Activated T-cell treated with anti-CD3 and anti-CD28 coated beads, Interleukin-2, amount 50 U/mL, for 48 hours (primary cell): ENCODE measurements around the gene KIF1B.

Experiments
- DNase-seq, 2 experiments: peaks; one replicate each; pipeline ENCODE4 v3.0.0-alpha.2; 2020

KIF1B gene

GRCh38 chr1:10287023-10287645 is 76.8 kb downstream of the KIF1B start:
- DNase-seq, result no peak

- no peak for DNase-seq
Observed at GRCh38 chr1:10288029-10288615, 77.8 kb downstream of the KIF1B start.

GRCh38 chr1:10291705-10292104 is 81.3 kb downstream of the KIF1B start:
- no peak for DNase-seq

DNA sequence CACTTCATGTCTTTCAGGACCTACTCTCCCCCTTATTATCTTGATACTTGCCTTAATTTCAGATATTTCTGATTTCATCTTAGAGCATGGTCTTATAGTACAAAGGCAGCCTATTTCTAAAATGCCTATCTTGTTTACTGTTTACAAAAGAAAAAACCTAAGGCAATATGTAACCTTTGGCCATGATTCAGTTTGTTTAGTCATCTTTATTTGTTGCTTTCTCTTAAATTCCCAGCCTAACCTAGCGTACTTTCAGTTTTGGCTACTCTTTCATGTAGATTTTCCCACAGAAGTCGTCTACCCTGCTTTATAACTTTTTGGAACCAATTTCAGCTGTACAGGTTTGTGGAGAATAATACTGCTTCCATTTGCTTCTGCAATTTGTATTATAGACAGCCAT is 81.8 kb downstream of the KIF1B start:
- DNase-seq, result no peak

DNA sequence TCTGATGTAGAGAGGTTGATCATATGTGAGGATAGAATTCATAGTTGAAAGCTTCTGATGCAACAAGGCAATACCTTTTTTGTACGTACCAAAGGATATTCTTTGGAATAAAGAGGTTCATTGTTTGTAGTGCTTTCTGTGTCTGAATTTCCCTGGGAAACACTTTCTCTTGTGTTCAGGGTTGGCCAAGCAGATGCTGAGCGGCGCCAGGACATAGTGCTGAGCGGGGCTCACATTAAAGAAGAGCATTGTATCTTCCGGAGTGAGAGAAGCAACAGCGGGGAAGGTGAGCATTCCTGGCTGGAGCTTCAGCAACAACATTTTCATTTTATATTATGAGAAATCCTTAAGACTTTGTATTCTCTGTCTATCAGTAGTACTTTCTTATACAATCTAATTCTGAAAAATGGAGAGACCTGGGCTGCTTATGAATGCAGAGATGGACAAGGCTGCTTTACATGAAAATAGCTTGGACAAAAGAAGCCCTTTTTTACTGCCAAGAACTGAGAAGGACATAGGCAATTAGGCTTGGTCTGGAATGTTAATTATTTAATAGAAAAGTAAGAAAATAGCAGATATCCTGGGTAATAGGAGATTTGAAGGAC is 85.2 kb downstream of the KIF1B start:
- no peak for DNase-seq

- DNase-seq, result no peak
Observed at GRCh38 chr1:10299151-10299550, 88.8 kb downstream of the KIF1B start.

GRCh38 chr1:10302416-10302815 is 92.0 kb downstream of the KIF1B start:
- DNase-seq, result no peak

- DNase-seq, result no peak
Observed at GRCh38 chr1:10304295-10304694, 93.9 kb downstream of the KIF1B start.

GRCh38 chr1:10306435-10306834 is 96.1 kb downstream of the KIF1B start:
- DNase-seq, result no peak

- DNase-seq, result no peak
Observed at GRCh38 chr1:10308001-10308400, 97.6 kb downstream of the KIF1B start.

DNA sequence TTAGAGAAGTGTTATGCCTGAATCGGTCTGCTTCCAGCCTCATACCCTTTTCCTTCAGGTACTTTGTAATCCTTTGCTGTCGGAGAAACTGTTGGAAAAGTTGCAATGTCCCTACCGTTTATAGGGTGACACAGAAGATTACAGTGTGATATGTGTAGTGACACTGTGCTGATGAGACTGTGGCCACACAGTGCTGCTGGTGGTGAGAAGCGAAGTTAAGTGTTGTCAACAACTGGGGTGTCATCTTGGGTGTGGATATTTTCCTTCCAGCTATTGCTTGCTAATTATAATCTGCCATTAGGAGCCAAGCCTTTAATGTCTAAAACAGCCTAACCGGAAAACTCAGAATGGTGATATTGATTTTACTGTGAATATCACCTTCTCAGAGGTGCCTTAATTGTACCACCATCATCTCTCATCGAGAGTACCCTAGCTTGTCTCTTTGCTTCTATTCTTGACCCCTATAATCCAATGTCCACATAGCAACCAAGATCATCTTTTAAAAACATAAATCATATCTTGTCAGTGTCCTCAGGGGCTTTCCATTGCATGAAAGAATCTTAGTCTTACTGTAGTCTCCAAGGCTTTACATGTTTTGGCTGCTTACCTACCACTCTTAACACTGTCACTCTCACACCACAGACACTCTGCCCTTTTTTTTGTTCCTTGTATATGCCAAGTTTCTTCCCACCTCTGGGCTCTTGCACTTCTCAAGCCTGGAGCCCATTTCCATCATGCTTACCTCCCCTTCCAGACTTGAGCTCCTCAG is 99.1 kb downstream of the KIF1B start:
- DNase-seq, result no peak

DNA sequence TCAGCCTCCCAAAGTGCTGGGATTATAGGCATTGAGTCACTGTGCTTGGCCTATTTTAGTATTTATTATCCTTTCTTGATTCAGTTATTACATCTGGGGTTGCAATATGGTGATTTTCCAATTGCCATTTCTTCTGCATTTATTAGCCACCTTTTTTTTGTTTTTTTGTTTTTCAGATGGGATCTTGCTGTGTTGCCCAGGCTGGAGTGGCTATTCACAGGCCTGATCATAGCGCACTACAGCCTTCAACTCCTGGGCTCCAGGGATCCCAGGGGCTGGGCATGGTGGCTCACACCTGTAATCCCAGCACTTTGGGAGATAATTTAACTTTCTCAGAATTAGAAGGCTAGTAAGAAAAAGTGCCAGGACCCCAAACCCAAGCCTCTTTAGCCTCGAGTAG is 106.4 kb downstream of the KIF1B start:
- no peak for DNase-seq

DNA sequence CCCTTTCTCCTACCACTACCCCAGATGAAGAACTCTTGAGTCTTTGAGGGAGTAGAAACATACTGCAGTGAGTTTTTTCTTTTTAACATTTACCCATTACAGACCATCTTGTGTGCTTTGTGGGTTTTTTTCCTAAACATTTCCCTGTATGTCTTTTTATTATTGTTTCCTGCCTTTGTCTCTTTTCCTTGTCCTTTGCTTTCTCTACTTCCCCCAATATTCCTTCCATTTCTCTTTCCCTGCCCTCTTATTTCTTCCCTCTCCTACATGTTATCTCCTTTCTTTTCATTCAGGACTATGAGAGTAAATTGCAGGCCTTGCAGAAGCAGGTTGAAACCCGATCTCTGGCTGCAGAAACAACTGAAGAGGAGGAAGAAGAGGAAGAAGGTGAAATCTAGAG is 109.4 kb downstream of the KIF1B start:
- DNase-seq, result no peak

GRCh38 chr1:10320336-10320735 is 110.0 kb downstream of the KIF1B start:
- no peak for DNase-seq

DNA sequence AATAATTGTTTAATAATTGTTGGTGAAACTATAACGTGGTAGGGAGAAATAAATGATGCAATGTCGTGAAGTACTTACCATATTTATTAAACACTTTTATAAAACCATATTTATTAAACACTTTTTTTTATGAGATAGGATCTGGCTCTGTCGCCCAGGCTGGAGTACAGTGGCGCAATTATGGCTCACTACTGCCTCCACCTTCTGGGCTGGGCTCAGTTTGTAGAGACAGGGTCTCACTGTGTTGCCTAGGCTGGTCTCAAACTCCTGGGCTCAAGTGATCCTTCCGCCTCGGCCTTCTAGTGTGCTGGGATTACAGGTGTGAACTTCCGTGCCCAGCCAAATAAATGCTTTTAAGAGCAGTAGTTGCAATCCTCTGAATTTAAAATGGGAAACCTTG is 112.5 kb downstream of the KIF1B start:
- no peak for DNase-seq

DNA sequence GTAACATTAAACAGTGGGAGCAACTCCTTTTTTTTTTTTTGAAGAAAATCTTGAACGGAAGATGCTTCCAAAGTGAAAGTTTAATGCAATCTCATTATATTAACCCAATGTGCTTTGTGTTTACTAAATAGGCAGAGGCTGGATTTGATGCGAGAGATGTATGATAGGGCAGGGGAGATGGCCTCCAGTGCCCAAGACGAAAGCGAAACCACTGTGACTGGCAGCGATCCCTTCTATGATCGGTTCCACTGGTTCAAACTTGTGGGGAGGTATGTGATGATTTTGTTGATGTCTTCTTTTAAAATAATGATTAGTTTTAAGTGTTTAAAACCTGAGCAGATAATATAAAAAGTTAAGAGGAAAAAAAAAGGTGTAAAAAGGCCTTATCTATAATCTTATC is 114.3 kb downstream of the KIF1B start:
- no peak for DNase-seq

DNA sequence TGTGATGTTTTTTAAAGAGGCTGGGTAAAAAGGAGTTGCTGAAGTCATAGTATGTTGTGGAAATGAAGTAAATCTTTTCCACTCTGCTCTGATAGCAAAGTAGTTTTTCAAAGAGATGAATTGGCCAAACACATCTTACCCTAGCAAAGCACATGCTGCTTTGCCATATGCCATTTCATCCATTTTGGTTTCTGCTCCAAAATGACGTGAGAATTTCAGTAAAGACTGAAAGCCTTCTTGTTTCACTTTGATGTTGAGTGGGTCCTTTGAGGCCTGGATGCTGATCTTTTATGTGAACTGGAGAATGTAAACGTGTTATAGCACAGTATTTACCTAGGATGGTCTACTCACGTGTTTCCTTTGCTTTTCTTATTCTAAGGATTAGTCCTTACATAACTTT is 115.2 kb downstream of the KIF1B start:
- no peak for DNase-seq

- DNase-seq, result no peak
Observed at GRCh38 chr1:10326251-10326650, 115.9 kb downstream of the KIF1B start.

- no peak for DNase-seq
Observed at GRCh38 chr1:10328180-10328963, 118.0 kb downstream of the KIF1B start.

DNA sequence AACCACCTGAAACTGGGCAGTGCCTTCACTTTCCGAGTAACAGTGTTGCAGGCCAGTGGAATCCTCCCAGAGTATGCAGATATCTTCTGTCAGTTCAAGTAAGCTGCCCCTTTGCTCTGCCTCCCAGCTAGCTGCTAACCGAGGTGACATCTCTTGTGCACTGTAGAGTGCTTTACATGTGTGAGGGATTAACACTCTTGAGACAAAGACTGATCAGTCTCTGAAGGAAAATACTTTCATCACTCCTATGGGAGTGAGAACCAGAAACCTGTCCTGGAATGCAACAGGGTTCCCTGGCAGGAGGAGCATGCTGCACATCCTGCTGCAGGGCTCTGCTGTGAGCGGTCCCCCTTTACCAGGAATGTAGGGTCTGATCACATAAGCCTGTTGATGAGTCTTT is 127.1 kb downstream of the KIF1B start:
- DNase-seq, result no peak

DNA sequence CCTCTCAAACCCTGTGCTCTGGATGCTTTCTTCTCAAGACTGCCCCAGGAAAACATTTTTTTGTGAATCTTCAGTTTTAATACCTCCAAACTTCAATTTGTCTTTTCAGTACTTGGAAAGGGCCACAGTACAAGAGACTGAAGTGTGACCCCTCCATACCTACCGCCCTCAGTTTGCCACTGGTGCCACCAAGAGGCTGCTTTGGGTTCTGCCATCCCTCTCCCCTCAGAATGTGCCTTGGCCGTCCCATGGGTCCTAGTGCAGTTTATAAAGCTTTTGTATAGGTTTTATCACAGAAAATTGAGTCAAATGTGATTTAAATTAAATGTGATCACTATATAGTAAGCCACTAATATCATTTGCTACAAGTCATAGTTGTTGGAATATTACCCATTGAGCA is 127.7 kb downstream of the KIF1B start:
- DNase-seq, result peak; percentile 49 to 64

DNA sequence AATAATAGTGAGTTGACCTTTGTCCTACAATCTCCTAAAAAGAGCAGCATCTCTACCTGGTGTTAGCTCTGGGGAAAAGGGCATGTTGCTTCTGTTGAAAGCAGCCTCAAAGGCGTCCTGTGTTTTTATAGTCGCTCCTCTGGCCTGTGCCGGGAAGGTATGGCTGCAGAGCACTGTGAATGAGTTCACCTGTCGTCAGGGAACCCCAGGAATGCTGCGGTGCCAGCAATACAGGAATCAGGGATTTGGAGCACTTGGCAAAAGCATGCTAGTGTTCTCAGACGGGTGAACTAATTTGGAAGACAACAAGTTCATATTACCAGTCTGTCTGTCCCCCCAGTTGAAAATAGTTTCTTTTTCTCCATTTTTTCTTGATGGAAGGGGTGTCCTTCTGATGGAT is 128.2 kb downstream of the KIF1B start:
- no peak for DNase-seq

- no peak for DNase-seq
Observed at GRCh38 chr1:10339036-10339567, 128.7 kb downstream of the KIF1B start.
